Stomach (tissue), 9 donors: Measurements from ENCODE around the gene CHST12. TPM values are rescaled to one million over a fixed set of nuclear protein-coding genes. Genes with fewer than 3 reads are reported as not detected.
A peak's percentile ranks its signal among the peaks of the same experiment; 100 is the strongest.

Experiments used
- DNase-seq, 2 donors: peaks; one replicate each; pipeline versions ENCODE4 v3.0.0 to v3.0.0-alpha.2; 2013 to 2019
- H3K27ac ChIP-seq, 5 donors: fragments of 200-600 bp in 4 of 5; sonication (generic) in 4 of 5; one replicate each; pipeline ENCODE4 v1.5.1; 2013 to 2019; ENCODE audit warnings: mild to moderate bottlenecking in 1 of 5, moderate library complexity in 1 of 5
- H3K27me3 ChIP-seq, 3 donors: fragments of 200-600 bp; sonication (generic); one replicate each; pipeline ENCODE4 v1.5.1; 2017 to 2019; ENCODE audit warnings: mixed run types in 1 of 3
- H3K36me3 ChIP-seq, 4 donors: fragments of 200-600 bp; sonication (generic); 1 replicate in 3 of 4; 2 replicates in 1 of 4; pipeline ENCODE4 v1.5.1; 2016 to 2019
- H3K4me1 ChIP-seq, 4 donors: fragments of 200-600 bp; sonication (generic); one replicate each; pipeline ENCODE4 v1.5.1; 2016 to 2019
- H3K4me3 ChIP-seq, 4 donors: fragments of 200-600 bp; sonication (generic) in 3 of 4; one replicate each; pipeline ENCODE4 v1.5.1; 2016 to 2019; ENCODE audit warnings: mild to moderate bottlenecking in 1 of 4
- H3K9me3 ChIP-seq, 4 donors: fragments of 200-600 bp; sonication (generic); one replicate each; pipeline ENCODE4 v1.5.1; 2016 to 2019
- CTCF ChIP-seq, 7 experiments: fragments of 450-650 bp in 4 of 7; fragments of 200-600 bp in 3 of 7; sonication (generic) in 3 of 7; IDR thresholded peaks; one replicate each; pipeline ENCODE4 v1.5.1; 2016 to 2019; ENCODE audit warnings: antibody characterized with exemption in 7 of 7, control low read depth in 2 of 7, mild to moderate bottlenecking in 1 of 7
- EP300 ChIP-seq: sonication (generic); formaldehyde crosslinking; IDR thresholded peaks from one replicate; pipeline ENCODE4 v1.6.1; 2017; ENCODE audit warnings: antibody characterized with exemption
- POLR2A ChIP-seq, 4 donors: fragments of 450-650 bp; IDR thresholded peaks; one replicate each; pipeline ENCODE4 v1.6.1; 2016; ENCODE audit warnings: antibody characterized with exemption in 4 of 4, control low read depth in 2 of 4, mild to moderate bottlenecking in 1 of 4, moderate library complexity in 1 of 4
- POLR2AphosphoS5 ChIP-seq, 3 donors: sonication (generic); formaldehyde crosslinking; IDR thresholded peaks; one replicate each; pipeline ENCODE4 v1.6.1; 2016; ENCODE audit warnings: antibody characterized with exemption in 3 of 3
- WGBS, 5 donors: extraction: QIAGEN DNeasy Blood & Tissue Kit in 3 of 5; methylation state at CpG; one replicate each; pipeline versions ENCODE4 v1.1.5 to v1.1.7; 2013 to 2018; 5-methylcytosine and 5-hydroxymethylcytosine counted together
- intact Hi-C: fragments of 100-400 bp; cut with DNase I; formaldehyde crosslinking; loops from one replicate; pipeline ENCODE4 v1.15.1; 2023; ENCODE audit warnings: low total_unique reads
- polyA plus RNA-seq, 3 donors: library from polyadenylated mRNA; stranded (reverse); fragments of 200-250 nt; gene quantifications; one replicate each; pipeline ENCODE4 v1.2.3, GENCODE V29; 2013
- total RNA-seq, 5 donors: library from RNA; depleted of rRNA; stranded (reverse); fragments of >200 nt; gene quantifications; one replicate each; pipeline versions ENCODE4 v1.1.0 to v1.2.3, GENCODE V29; 2014 to 2016
- donor health status: healthy with polysubstance abuse.
- donor health status: Bipolar disorder and iron deficiency.
- donor health status: healthy.

CHST12 gene
- total and polyA plus RNA-seq, 8 donors = 1.7 to 23.0 (median 6.3) TPM

- peak in 1 of 2 donors; percentile 44 for DNase-seq
- no peaks in the 10 kb centered on the region for H3K9me3 ChIP-seq
- no peak overlapping the region for H3K4me3 ChIP-seq
- WGBS, 5 donors = 54 to 68% (median 59%) methylated on average over 13 to 16 of the region's 16 CpGs
- TF ChIP-seq CTCF (IDR thresholded peaks at IDR 0.05) = no peak
- no peak for TF ChIP-seq EP300
- no peak for TF ChIP-seq POLR2A (IDR thresholded peaks at IDR 0.05)
- no peak for TF ChIP-seq POLR2AphosphoS5 (IDR thresholded peaks at IDR 0.05)
- H3K36me3 ChIP-seq = peaks cover 28 to 60% (median 59%) of the 10 kb centered on the region in 4 donors
- peaks cover 6 to 28% (median 17%) of the 10 kb centered on the region in 4 donors for H3K4me1 ChIP-seq
- intact Hi-C loops = no loop called here
- H3K27me3 ChIP-seq = no peaks in the 10 kb centered on the region
- no peak overlapping the region for H3K27ac ChIP-seq
These were observed 34.2 kb downstream of the CHST12 start for GRCh38 chr7:2437537-2438148.

GRCh38 chr7:2438186-2438585 lies 34.8 kb downstream of the CHST12 start:
- DNase-seq = no peak
- Histone ChIP-seq H3K36me3 (peaks cover 23 to 58% (median 55%) of the 10 kb centered on the region in 4 donors), H3K4me1 (peaks cover 6 to 28% (median 17%) of the 10 kb centered on the region in 4 donors), H3K27me3 (no peaks in the 10 kb centered on the region), H3K4me3 (no peak overlapping the region), H3K27ac (no peak overlapping the region), H3K9me3 (no peaks in the 10 kb centered on the region)
- intact Hi-C loops = no loop called here
- no peak for TF ChIP-seq CTCF (IDR thresholded peaks at IDR 0.05)
- TF ChIP-seq POLR2A (IDR thresholded peaks at IDR 0.05) = no peak
- no peak for TF ChIP-seq EP300
- TF ChIP-seq POLR2AphosphoS5 (IDR thresholded peaks at IDR 0.05) = no peak
- WGBS, 5 donors = 78 to 100% (median 84%) methylated on average over 1 to 7 of the region's 7 CpGs

GRCh38 chr7:2438775-2439174 lies 35.4 kb downstream of the CHST12 start:
- intact Hi-C loops = no loop called here
- no peak overlapping the region for H3K27ac ChIP-seq
- DNase-seq = no peak
- peaks cover 6 to 28% (median 17%) of the 10 kb centered on the region in 4 donors for H3K4me1 ChIP-seq
- H3K9me3 ChIP-seq = no peaks in the 10 kb centered on the region
- peaks cover 17 to 56% (median 52%) of the 10 kb centered on the region in 4 donors for H3K36me3 ChIP-seq
- no peak for TF ChIP-seq POLR2AphosphoS5 (IDR thresholded peaks at IDR 0.05)
- TF ChIP-seq EP300 = no peak
- TF ChIP-seq CTCF (IDR thresholded peaks at IDR 0.05) = no peak
- no peak for TF ChIP-seq POLR2A (IDR thresholded peaks at IDR 0.05)
- H3K4me3 ChIP-seq = no peak overlapping the region
- no peaks in the 10 kb centered on the region for H3K27me3 ChIP-seq
- WGBS, 5 donors = 95 to 99% (median 96%) methylated on average over 12 to 13 of the region's 13 CpGs

- Histone ChIP-seq H3K36me3 (peaks cover 4 to 41% (median 34%) of the 10 kb centered on the region in 4 donors), H3K27ac (peak overlapping the region in 1 of 5 donors; percentile 15), H3K27me3 (no peaks in the 10 kb centered on the region), H3K4me3 (no peak overlapping the region), H3K9me3 (no peaks in the 10 kb centered on the region), H3K4me1 (peaks cover 6 to 28% (median 21%) of the 10 kb centered on the region in 4 donors)
- DNase-seq = peak; percentile 65 to 86
- TF ChIP-seq POLR2AphosphoS5 (IDR thresholded peaks at IDR 0.05) = peak in 1 of 3 donors; percentile 28
- TF ChIP-seq CTCF (IDR thresholded peaks at IDR 0.05) = no peak
- intact Hi-C loops = no loop called here
- WGBS, 5 donors = 48 to 65% (median 50%) methylated on average over 19 to 21 of the region's 21 CpGs
These were observed 37.3 kb downstream of the CHST12 start for GRCh38 chr7:2440608-2441245.
